Activated CD8-positive, alpha-beta memory T cell treated with anti-CD3 and anti-CD28 coated beads for 24 hours (primary cell): ENCODE results near the gene FMO3.

Source experiments
- DNase-seq: peaks from one replicate; pipeline ENCODE4 v3.0.0-alpha.2; 2020

Gene FMO3

DNA sequence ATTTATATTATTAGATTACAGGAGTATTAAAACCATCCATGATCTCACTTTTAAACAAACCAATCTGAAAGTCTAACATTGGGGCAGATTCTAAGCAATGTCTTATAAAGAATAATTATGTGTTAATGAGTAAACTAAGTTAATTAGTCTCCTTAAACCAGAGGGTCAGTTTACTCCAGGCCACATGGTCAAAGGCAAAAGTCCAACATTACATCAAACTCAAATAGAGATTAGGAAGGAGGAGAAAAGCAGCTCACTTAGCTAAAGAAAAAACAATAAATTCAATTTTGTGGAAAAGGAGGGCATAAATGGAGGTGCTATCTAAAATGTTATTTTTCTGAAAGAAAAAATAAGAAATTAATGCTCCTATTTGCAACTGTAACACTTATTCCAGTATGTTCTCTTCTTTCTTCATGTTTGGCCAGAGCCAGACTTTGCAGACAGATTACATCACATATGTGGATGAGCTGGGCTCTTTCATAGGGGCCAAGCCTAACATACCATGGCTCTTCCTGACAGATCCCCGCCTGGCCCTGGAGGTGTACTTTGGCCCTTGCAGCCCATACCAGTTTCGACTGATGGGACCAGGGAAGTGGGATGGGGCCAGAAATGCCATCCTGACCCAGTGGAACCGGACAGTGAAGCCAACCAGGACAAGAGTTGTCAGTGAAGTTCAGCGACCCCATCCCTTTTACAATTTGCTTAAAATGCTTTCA, 70.1 kb downstream of the FMO3 start:
- no peak for DNase-seq

DNA sequence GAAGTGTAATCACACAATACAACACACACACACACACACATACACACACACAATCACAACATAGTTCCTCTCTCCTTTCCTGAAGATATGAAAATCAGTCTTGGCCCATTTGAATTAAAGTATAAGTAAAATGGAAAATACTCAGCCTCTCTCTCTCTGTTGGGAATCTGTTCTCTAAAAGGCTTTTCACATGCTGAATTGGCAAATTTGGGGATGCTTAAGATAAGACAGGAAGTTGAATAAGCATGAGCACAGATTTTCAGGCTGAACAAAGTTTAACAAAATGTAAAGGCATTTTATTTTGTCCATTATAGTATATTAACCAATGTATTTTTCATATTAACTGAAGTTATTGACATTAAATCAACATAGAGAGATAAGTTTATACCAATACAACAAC, 70.7 kb downstream of the FMO3 start:
- DNase-seq = no peak

DNA sequence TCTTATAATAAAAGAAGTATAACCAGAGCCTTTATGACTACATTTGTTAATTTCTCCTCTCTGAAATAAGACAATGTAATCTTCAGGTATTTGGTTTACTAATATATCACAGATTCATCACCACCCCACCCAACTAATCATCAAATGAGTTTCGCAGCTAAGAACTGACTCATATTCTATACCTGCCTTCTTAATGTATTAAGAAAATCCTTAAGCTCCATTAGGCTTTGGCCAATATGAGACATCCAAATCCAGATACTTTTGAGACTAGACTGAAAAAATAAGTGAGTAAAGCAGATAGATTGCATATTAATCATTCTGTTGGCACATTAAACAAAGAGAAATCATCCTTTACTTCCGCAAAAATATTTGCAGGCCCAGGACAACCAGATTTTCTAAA, 75.7 kb downstream of the FMO3 start:
- no peak for DNase-seq
